ENCODE results near the gene LCE1D.

LCE1D gene
- 0 reads per million in 2 donors for total RNA-seq

GRCh38 chr1:152796421-152796820 lies at the start of gene LCE1D:
Gene LCE1D, plus strand, starts transcription at chr1:152796721. Its CDS starts 1,074 bp downstream, at chr1:152797795.
- no peak for DNase-seq

GRCh38 chr1:152747831-152748230 lies 48.7 kb upstream of the LCE1D start:
- no peak for DNase-seq

GRCh38 chr1:152752225-152752624 lies 44.3 kb upstream of the LCE1D start:
- no peak for DNase-seq

GRCh38 chr1:152753586-152753985 lies 42.9 kb upstream of the LCE1D start:
- DNase-seq = no peak

GRCh38 chr1:152756872-152757271 lies 39.6 kb upstream of the LCE1D start:
- no peak for DNase-seq

GRCh38 chr1:152757747-152758146 lies 38.8 kb upstream of the LCE1D start, which contains the start of gene KPRP:
Gene KPRP, plus strand, starts transcription at chr1:152758025. Its CDS starts 1,564 bp downstream, at chr1:152759589.
- DNase-seq = no peak

GRCh38 chr1:152758636-152759035 lies 37.9 kb upstream of the LCE1D start:
- no peak for DNase-seq

- DNase-seq = no peak
These were observed 36.9 kb upstream of the LCE1D start for GRCh38 chr1:152759453-152760173.

GRCh38 chr1:152760551-152761190 lies 35.9 kb upstream of the LCE1D start:
- DNase-seq = no peak

GRCh38 chr1:152761609-152762213 lies 34.8 kb upstream of the LCE1D start:
- DNase-seq = no peak

- no peak for DNase-seq
These were observed 27.5 kb upstream of the LCE1D start for GRCh38 chr1:152768847-152769533.

GRCh38 chr1:152770411-152770810 lies 26.1 kb upstream of the LCE1D start:
- DNase-seq = no peak

GRCh38 chr1:152774875-152775274 lies 21.6 kb upstream of the LCE1D start, which contains the start of gene LCE1F:
Gene LCE1F, plus strand, starts transcription at chr1:152775140. Its CDS starts 1,232 bp downstream, at chr1:152776372.
- no peak for DNase-seq

- DNase-seq = no peak
These were observed 20.2 kb upstream of the LCE1D start for GRCh38 chr1:152776361-152776760.

- DNase-seq = no peak
These were observed 18.9 kb upstream of the LCE1D start for GRCh38 chr1:152777510-152778137.

- DNase-seq = no peak
These were observed 13.4 kb upstream of the LCE1D start for GRCh38 chr1:152783095-152783494.

- no peak for DNase-seq
These were observed 10.4 kb upstream of the LCE1D start, which contains the start of gene LCE1E for GRCh38 chr1:152786077-152786476. Gene LCE1E, plus strand, starts transcription at chr1:152786257. Its CDS starts 1,043 bp downstream, at chr1:152787300.

- DNase-seq = no peak
These were observed 835 bp upstream of the LCE1D start for GRCh38 chr1:152795686-152796085.

GRCh38 chr1:152801333-152801732 lies 4.8 kb downstream of the LCE1D start:
- no peak for DNase-seq

GRCh38 chr1:152806576-152806975 lies 10.1 kb downstream of the LCE1D start, which contains the start of gene LCE1C:
Gene LCE1C, minus strand, starts transcription at chr1:152806651. Its CDS starts 1,173 bp downstream, at chr1:152805478.
- DNase-seq = no peak

GRCh38 chr1:152811050-152811449 lies 14.5 kb downstream of the LCE1D start:
- no peak for DNase-seq

GRCh38 chr1:152811671-152812070 lies 15.2 kb downstream of the LCE1D start, which contains the start of gene LCE1B:
Gene LCE1B, plus strand, starts transcription at chr1:152811971. Its CDS starts 476 bp downstream, at chr1:152812447.
- no peak for DNase-seq

Data from T-helper 9 cell (primary cell).